NCI-H446 treated with DMSO at 0.1 percent for 48 hours (cell line): ENCODE data around the gene CDH22.

Experiments used
- DNase-seq: peaks from one replicate; lab custom pipeline; 2025; lab: John Stamatoyannopoulos, UW

The CDH22 gene

GRCh38 chr20:46192376-46192944, 115.8 kb downstream of the CDH22 start:
- no peak for DNase-seq

- no peak for DNase-seq
Observed at GRCh38 chr20:46191611-46192010, 116.7 kb downstream of the CDH22 start.

- no peak for DNase-seq
Observed at GRCh38 chr20:46191168-46191540, 117.1 kb downstream of the CDH22 start.

GRCh38 chr20:46190478-46191167, 117.7 kb downstream of the CDH22 start:
- no peak for DNase-seq

GRCh38 chr20:46188866-46189541, 119.3 kb downstream of the CDH22 start:
- no peak for DNase-seq

- no peak for DNase-seq
Observed at GRCh38 chr20:46186210-46186609, 122.1 kb downstream of the CDH22 start.

- DNase-seq: no peak
Observed at GRCh38 chr20:46185353-46185752, 122.9 kb downstream of the CDH22 start.

GRCh38 chr20:46183768-46184167, 124.5 kb downstream of the CDH22 start:
- DNase-seq: no peak

GRCh38 chr20:46182276-46183200, 125.8 kb downstream of the CDH22 start:
- peak; percentile 97 for DNase-seq

GRCh38 chr20:46179862-46180261, 128.4 kb downstream of the CDH22 start:
- DNase-seq: no peak

GRCh38 chr20:46178891-46179290, 129.4 kb downstream of the CDH22 start:
- no peak for DNase-seq

GRCh38 chr20:46177768-46178167, 130.5 kb downstream of the CDH22 start:
- no peak for DNase-seq

- DNase-seq: no peak
Observed at GRCh38 chr20:46176739-46177378, 131.4 kb downstream of the CDH22 start.

GRCh38 chr20:46175127-46175494, 133.2 kb downstream of the CDH22 start:
- DNase-seq: no peak

GRCh38 chr20:46174469-46175126, 133.7 kb downstream of the CDH22 start:
- DNase-seq: no peak

- no peak for DNase-seq
Observed at GRCh38 chr20:46173652-46174468, 134.4 kb downstream of the CDH22 start.

- no peak for DNase-seq
Observed at GRCh38 chr20:46172961-46173536, 135.2 kb downstream of the CDH22 start.

GRCh38 chr20:46172455-46172854, 135.8 kb downstream of the CDH22 start:
- DNase-seq: no peak

- no peak for DNase-seq
Observed at GRCh38 chr20:46171909-46172308, 136.4 kb downstream of the CDH22 start.

GRCh38 chr20:46171476-46171875, 136.8 kb downstream of the CDH22 start:
- no peak for DNase-seq
